PC-9 (cell line): ENCODE data around the gene GPR152. TPM values are rescaled to one million over a fixed set of nuclear protein-coding genes. Genes with fewer than 3 reads are reported as not detected.

Experiments
- BruUV-seq: library from RNA; stranded (reverse); fragments of 400-500 nt; replicated peaks from 2 replicates; lab custom pipeline; 2021; lab: Mats Ljungman, UMichigan
- CTCF ChIA-PET: fragments of 300-600 bp; sonication (Branson Sonifier 250); formaldehyde crosslinking; loops from one replicate; lab custom pipeline; 2022; ENCODE audit warnings: antibody characterized with exemption; lab: Charles Lee
- POLR2A ChIA-PET: fragments of 300-600 bp; sonication (Branson Sonifier 250); formaldehyde crosslinking; loops from one replicate; lab custom pipeline; 2022; ENCODE audit warnings: antibody characterized with exemption; ENCODE audit not compliant: unreplicated experiment; lab: Charles Lee
- DNase-seq, 2 experiments: peaks; one replicate each; pipeline versions ENCODE4 v3.0.0 to v3.0.0-alpha.2; 2015 to 2022; ENCODE audit warnings: mixed read lengths in 1 of 2
- H2AFZ ChIP-seq: fragments of 200-600 bp; sonication (generic); 2 replicates; pipeline ENCODE4 v1.8.1; 2017; ENCODE audit warnings: antibody characterized with exemption
- H3F3A ChIP-seq: fragments of 200-600 bp; sonication (generic); 2 replicates; pipeline ENCODE4 v1.8.1; 2017; ENCODE audit warnings: antibody characterized with exemption, mild to moderate bottlenecking, low read depth; ENCODE audit not compliant: insufficient read depth
- H3K27ac ChIP-seq: fragments of 200-600 bp; sonication (generic); 2 replicates; pipeline ENCODE4 v1.6.1; 2016; ENCODE audit warnings: mixed run types
- H3K27me3 ChIP-seq: fragments of 200-600 bp; sonication (generic); 2 replicates; pipeline ENCODE4 v1.6.1; 2016; ENCODE audit warnings: low read depth, mixed run types; ENCODE audit not compliant: insufficient read depth
- H3K36me3 ChIP-seq: fragments of 200-600 bp; sonication (generic); 2 replicates; pipeline ENCODE4 v1.6.1; 2016; ENCODE audit warnings: low read depth, mixed run types
- H3K4me1 ChIP-seq: fragments of 200-600 bp; sonication (generic); replicated peaks from 2 replicates; pipeline ENCODE4 v1.6.1; 2016; ENCODE audit warnings: mixed run types; ENCODE audit not compliant: insufficient read depth
- H3K4me2 ChIP-seq: fragments of 200-600 bp; sonication (generic); 2 replicates; pipeline ENCODE4 v1.6.1; 2017; ENCODE audit warnings: mixed run types
- H3K4me3 ChIP-seq: fragments of 200-600 bp; sonication (generic); 2 replicates; pipeline ENCODE4 v1.6.1; 2016; ENCODE audit warnings: mixed run types
- H3K79me2 ChIP-seq: fragments of 200-600 bp; sonication (generic); 2 replicates; pipeline ENCODE4 v1.6.1; 2017; ENCODE audit warnings: low read depth, mixed run types
- H3K9me2 ChIP-seq: fragments of 200-600 bp; sonication (generic); 2 replicates; pipeline ENCODE4 v1.8.1; 2017; ENCODE audit warnings: mild to moderate bottlenecking; ENCODE audit not compliant: insufficient read depth
- H3K9me3 ChIP-seq: fragments of 200-600 bp; sonication (generic); 2 replicates; pipeline ENCODE4 v1.8.1; 2016; ENCODE audit warnings: low read depth; ENCODE audit not compliant: insufficient read depth
- H4K20me1 ChIP-seq: fragments of 200-600 bp; sonication (generic); 2 replicates; pipeline ENCODE4 v1.8.1; 2017; ENCODE audit not compliant: insufficient read depth
- CTCF ChIP-seq: fragments of 200-600 bp; sonication (generic); conservative IDR thresholded peaks from 2 replicates; pipeline ENCODE4 v1.6.1; 2017; ENCODE audit warnings: mixed run types, antibody characterized with exemption, mild to moderate bottlenecking, moderate library complexity
- EZH2 ChIP-seq: fragments of 200-600 bp; sonication (generic); IDR thresholded peaks from 2 replicates; pipeline ENCODE4 v1.8.0; 2017; ENCODE audit warnings: antibody characterized with exemption, low read depth
- intact Hi-C: fragments of 100-400 bp; cut with micrococcal nuclease; formaldehyde crosslinking; loops from one replicate; pipeline ENCODE4 v1.10.0; 2022; ENCODE audit not compliant: unreplicated experiment
- total RNA-seq: library from RNA; stranded (reverse); gene quantifications from 2 replicates; pipeline ENCODE4 v1.2.3, GENCODE V29; 2021

The GPR152 gene
- total RNA-seq, 1 experiment from 2014 or later = not detected

GRCh38 chr11:67450796-67451657 lies 1.5 kb downstream of the GPR152 start:
- Histone ChIP-seq H3K27me3 (no peaks in the 10 kb centered on the region), H2AFZ (no peak overlapping the region), H4K20me1 (no peaks in the 10 kb centered on the region), H3K36me3 (no peaks in the 10 kb centered on the region), H3F3A (peaks cover 13% of the 10 kb centered on the region; the same call in 1 of the 2 replicates), H3K4me2 (no peak overlapping the region), H3K4me1 (no peaks in the 10 kb centered on the region), H3K9me2 (no peaks in the 10 kb centered on the region), H3K4me3 (no peak overlapping the region), H3K27ac (no peak overlapping the region), H3K79me2 (no peaks in the 10 kb centered on the region), H3K9me3 (no peaks in the 10 kb centered on the region)
- CTCF ChIA-PET = interaction anchor here (0.5 kb wide), 1 partner anchor 78 kb away, joined by 4 read pairs; the partner anchor contains the start of gene CLCF1
- POLR2A ChIA-PET = interaction anchor here (0.6 kb wide), 1 partner anchor 745 kb away, joined by 3 read pairs; no protein-coding TSS in a partner anchor
- no TSS peak for BruUV-seq
- no peak for DNase-seq
- TF ChIP-seq EZH2 = no peak
- no peak for TF ChIP-seq CTCF
- intact Hi-C loops = no loop called here

DNA sequence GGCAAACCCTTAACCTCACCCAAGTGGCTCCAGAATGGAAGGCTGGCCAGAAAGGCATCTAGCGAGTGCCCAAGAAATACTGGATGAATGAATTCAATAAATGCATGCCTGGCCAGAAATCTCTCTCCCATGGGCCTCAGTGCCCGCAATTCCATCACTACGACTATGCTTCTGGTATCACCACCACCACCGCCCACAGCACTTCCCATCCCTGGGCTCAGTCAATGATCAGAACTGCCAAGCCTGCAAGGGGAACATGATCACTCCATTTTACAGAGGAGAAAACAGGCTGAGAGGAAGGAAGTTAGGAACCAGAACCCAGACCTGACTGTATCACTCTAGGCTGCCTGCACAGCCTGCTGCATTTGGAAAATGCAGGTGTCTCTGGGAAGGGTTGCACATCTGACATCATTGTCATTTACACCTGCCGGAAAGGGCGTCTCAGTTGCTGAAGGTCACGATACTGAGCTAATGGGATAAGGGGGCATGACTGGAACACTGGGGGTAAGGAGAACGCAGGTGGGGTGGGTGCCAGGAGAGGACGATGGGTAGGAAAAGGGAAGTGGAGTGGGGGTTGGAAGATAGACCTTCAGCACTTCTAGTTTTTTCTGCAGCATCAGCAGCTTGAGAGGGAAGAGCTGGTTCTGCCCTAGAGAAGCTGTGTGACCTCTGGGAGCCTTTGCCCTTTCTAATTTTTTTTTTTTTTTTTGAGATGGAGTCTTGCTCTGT lies 3.2 kb downstream of the GPR152 start:
- Histone ChIP-seq H3K9me2 (no peaks in the 10 kb centered on the region), H3K36me3 (no peaks in the 10 kb centered on the region), H3K27me3 (no peaks in the 10 kb centered on the region), H3K9me3 (no peaks in the 10 kb centered on the region), H3K79me2 (peaks cover 8% of the 10 kb centered on the region; the same call in 1 of the 2 replicates), H3K4me1 (peaks cover 4% of the 10 kb centered on the region; the same call in 1 of the 2 replicates), H3K27ac (no peak overlapping the region), H3F3A (peaks cover 15% of the 10 kb centered on the region; the same call in 1 of the 2 replicates), H4K20me1 (no peaks in the 10 kb centered on the region), H3K4me3 (no peak overlapping the region), H3K4me2 (no peak overlapping the region), H2AFZ (no peak overlapping the region)
- ChIA-PET POLR2A (no interaction called here), CTCF (interaction anchor here (0.6 kb wide), 1 partner anchor 36 kb away, joined by 4 read pairs; no protein-coding TSS in a partner anchor)
- BruUV-seq = no TSS peak
- TF ChIP-seq EZH2 (no peak), CTCF (no peak)
- intact Hi-C loops = no loop called here
- no peak for DNase-seq

- Histone ChIP-seq H3K27me3 (no peaks in the 10 kb centered on the region), H3K4me2 (no peak overlapping the region), H3K36me3 (no peaks in the 10 kb centered on the region), H4K20me1 (no peaks in the 10 kb centered on the region), H3K27ac (no peak overlapping the region), H3K9me3 (no peaks in the 10 kb centered on the region), H3K9me2 (no peaks in the 10 kb centered on the region), H3F3A (peaks cover 21% of the 10 kb centered on the region; the same call in 1 of the 2 replicates), H2AFZ (no peak overlapping the region), H3K4me3 (no peak overlapping the region), H3K4me1 (peaks cover 6% of the 10 kb centered on the region; the same call in 1 of the 2 replicates), H3K79me2 (peaks cover 10% of the 10 kb centered on the region; the same call in 1 of the 2 replicates)
- TF ChIP-seq CTCF = no peak
- no peak for TF ChIP-seq EZH2
- ChIA-PET POLR2A (interaction anchor here (0.7 kb wide), 1 partner anchor 34 kb away, joined by 4 read pairs; the partner anchor contains the start of gene AIP), CTCF (no interaction called here)
- no peak for DNase-seq
- intact Hi-C loops = no loop called here
- no TSS peak for BruUV-seq
Observed at GRCh38 chr11:67448220-67448609, 4.3 kb downstream of the GPR152 start.
